PC-9 (cell line): ENCODE measurements around the gene HSPG2.

ENCODE experiments used
- EZH2 ChIP-seq: fragments of 200-600 bp; sonication (generic); IDR thresholded peaks from 2 replicates; pipeline ENCODE4 v1.8.0; 2017; ENCODE audit warnings: antibody characterized with exemption, low read depth
- TF ChIP-seq, protein P1 (sequence below): fragments of 200-600 bp; sonication (generic); conservative IDR thresholded peaks from 2 replicates; pipeline ENCODE4 v1.6.1; 2017; ENCODE audit warnings: mixed run types, antibody characterized with exemption, mild to moderate bottlenecking, moderate library complexity

DNA sequence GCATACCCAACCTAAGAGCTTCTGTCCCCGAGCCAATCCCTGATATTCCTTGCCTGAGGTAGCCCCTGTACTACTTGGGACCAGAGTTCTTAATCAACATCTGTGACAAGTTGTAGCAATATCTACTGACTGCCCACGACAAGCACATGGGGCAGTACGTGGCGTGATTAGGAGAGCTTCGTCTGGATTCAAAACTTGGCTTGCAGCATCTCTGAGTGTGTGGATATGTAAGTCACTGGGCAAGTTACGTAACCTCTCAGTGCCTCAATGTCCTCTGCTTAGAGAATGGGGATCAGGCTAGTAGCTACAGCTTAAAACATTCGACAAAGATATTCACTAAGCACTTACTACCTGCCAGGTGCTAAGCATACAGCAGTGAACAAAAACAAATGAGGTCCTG is 5.0 kb downstream of the HSPG2 start:
- TF ChIP-seq, protein P1, sequence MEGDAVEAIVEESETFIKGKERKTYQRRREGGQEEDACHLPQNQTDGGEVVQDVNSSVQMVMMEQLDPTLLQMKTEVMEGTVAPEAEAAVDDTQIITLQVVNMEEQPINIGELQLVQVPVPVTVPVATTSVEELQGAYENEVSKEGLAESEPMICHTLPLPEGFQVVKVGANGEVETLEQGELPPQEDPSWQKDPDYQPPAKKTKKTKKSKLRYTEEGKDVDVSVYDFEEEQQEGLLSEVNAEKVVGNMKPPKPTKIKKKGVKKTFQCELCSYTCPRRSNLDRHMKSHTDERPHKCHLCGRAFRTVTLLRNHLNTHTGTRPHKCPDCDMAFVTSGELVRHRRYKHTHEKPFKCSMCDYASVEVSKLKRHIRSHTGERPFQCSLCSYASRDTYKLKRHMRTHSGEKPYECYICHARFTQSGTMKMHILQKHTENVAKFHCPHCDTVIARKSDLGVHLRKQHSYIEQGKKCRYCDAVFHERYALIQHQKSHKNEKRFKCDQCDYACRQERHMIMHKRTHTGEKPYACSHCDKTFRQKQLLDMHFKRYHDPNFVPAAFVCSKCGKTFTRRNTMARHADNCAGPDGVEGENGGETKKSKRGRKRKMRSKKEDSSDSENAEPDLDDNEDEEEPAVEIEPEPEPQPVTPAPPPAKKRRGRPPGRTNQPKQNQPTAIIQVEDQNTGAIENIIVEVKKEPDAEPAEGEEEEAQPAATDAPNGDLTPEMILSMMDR = no peak
- no peak for TF ChIP-seq EZH2
